ENCODE results near the gene CACNA1H. TPM values are rescaled to one million over a fixed set of nuclear protein-coding genes. Genes with fewer than 3 reads are reported as not detected.

Gene CACNA1H
- total and polyA plus RNA-seq, 9 of the 15 experiments (the other 6 are each of a cell fraction or from before 2014, with no cell fraction given), result 0.10 to 0.18 TPM; not detected in 7

- CTCF ChIA-PET (ENCODE audit: low intra/inter-chr PET ratio), result no interaction called here
- in situ Hi-C loops (cut with MboI), result no loop called here
- POLR2A ChIA-PET, result no interaction called here
- H3K9me3 ChIP-seq (replicated peaks; ENCODE audit: control insufficient read depth, insufficient read depth, low read depth, low read length), result no peaks in the 10 kb centered on the region
- peaks cover 0 to 84% of the 10 kb centered on the region in 2 experiments; a peak in 2 of 5 replicates for H3K4me1 ChIP-seq (replicated peaks in 1 of 2; ENCODE audit: control insufficient read depth in 2 of 2, insufficient read depth in 2 of 2, low read length in 2 of 2)
- H3K36me3 ChIP-seq (ENCODE audit: control insufficient read depth, insufficient read depth, low read length), result no peaks in the 10 kb centered on the region
- 8% methylated on average over 15 of the region's 23 CpGs for WGBS (ENCODE audit: insufficient coverage, low coverage, missing lambda C conversion rate)
- H3K4me2 ChIP-seq (ENCODE audit: insufficient read depth, low read length), result no peak overlapping the region
- no peak for ATAC-seq
- no peak overlapping the region for H2AFZ ChIP-seq (ENCODE audit: low read depth, low read length)
- FAIRE-seq, result no peak
- no peak overlapping the region for H3K4me3 ChIP-seq
- H3K27ac ChIP-seq (ENCODE audit: extremely low read depth, low read depth, low read length), result no peak overlapping the region
- H3K9ac ChIP-seq (ENCODE audit: insufficient read depth in 1 of 2, low read depth in 2 of 2, low read length in 2 of 2), result no peak overlapping the region
- TF ChIP-seq PRMT5 (CRISPR knock-in tag; IDR thresholded peaks at IDR 0.05) (no peak), UBTF (IDR thresholded peaks at IDR 0.05; ENCODE audit: borderline replicate concordance in 1 of 2, low read depth in 2 of 2, low read length in 2 of 2) (peak in 1 of 2 experiments; percentile 39; a peak in 1 of 4 replicates), MAFK (IDR thresholded peaks at IDR 0.05; ENCODE audit: low read length) (no peak), ZNF609 (CRISPR knock-in tag; IDR thresholded peaks at IDR 0.05; ENCODE audit: borderline replicate concordance) (no peak), JUN (IDR thresholded peaks at IDR 0.05; ENCODE audit: borderline replicate concordance, low read depth, low read length) (no peak), JUN (CRISPR knock-in tag; IDR thresholded peaks at IDR 0.05; ENCODE audit: borderline replicate concordance) (no peak)
- no peaks in the 10 kb centered on the region for H3K79me2 ChIP-seq (ENCODE audit: control insufficient read depth, insufficient read depth, low read length)
- DNase-seq (ENCODE audit: extremely low read depth in 1 of 4, low spot score in 3 of 4), result no peak
- peaks cover 23% of the 10 kb centered on the region for H4K20me1 ChIP-seq (replicated peaks; ENCODE audit: control insufficient read depth, insufficient read depth, low read length)
- intact Hi-C loops (cut with micrococcal nuclease), result no loop called here
- H3K9me1 ChIP-seq (ENCODE audit: control insufficient read depth, insufficient read depth, low read length), result no peaks in the 10 kb centered on the region
- no TSS peak for BruUV-seq (replicated peaks)
- H3K27me3 ChIP-seq (ENCODE audit: control insufficient read depth in 2 of 2, insufficient read depth in 2 of 2, low read length in 2 of 2), result peaks cover 28 to 64% of the 10 kb centered on the region in 2 experiments
These were observed 2.0 kb downstream of the CACNA1H start for GRCh38 chr16:1154887-1155331.

Data from K562 (cell line).